ENCODE results near the gene GPR55. TPM values are rescaled to one million over a fixed set of nuclear protein-coding genes. Genes with fewer than 3 reads are reported as not detected.

GPR55 gene
- total and polyA plus RNA-seq, 8 donors = 0.13 to 0.37 (median 0.19) TPM; not detected in 5

GRCh38 chr2:230900336-230900995, 24.6 kb downstream of the GPR55 start:
- Histone ChIP-seq H3K4me1 (peaks cover 0 to 4% (median 0%) of the 10 kb centered on the region in 4 donors), H3K27me3 (peaks cover 0 to 20% (median 0%) of the 10 kb centered on the region in 3 donors), H3K27ac (no peak overlapping the region), H3K36me3 (no peaks in the 10 kb centered on the region), H3K9me3 (no peaks in the 10 kb centered on the region), H3K4me3 (no peak overlapping the region)
- intact Hi-C loops (cut with DNase I; ENCODE audit: low total_unique reads) = no loop called here
- WGBS, 5 donors = 55 to 70% (median 60%) methylated on average over 7 to 10 of the region's 10 CpGs
- peak in 1 of 2 donors; percentile 34 for DNase-seq
- TF ChIP-seq POLR2A (IDR thresholded peaks at IDR 0.05) (no peak), CTCF (IDR thresholded peaks at IDR 0.05) (no peak), POLR2AphosphoS5 (IDR thresholded peaks at IDR 0.05) (no peak), EP300 (IDR thresholded peaks at IDR 0.05) (no peak)

- no peak for DNase-seq
- intact Hi-C loops (cut with DNase I; ENCODE audit: low total_unique reads) = no loop called here
- WGBS, 5 donors = 84 to 94% (median 88%) methylated on average over 4 of the region's 4 CpGs
- TF ChIP-seq POLR2AphosphoS5 (IDR thresholded peaks at IDR 0.05) (no peak), CTCF (IDR thresholded peaks at IDR 0.05) (no peak), EP300 (IDR thresholded peaks at IDR 0.05) (no peak), POLR2A (IDR thresholded peaks at IDR 0.05) (no peak)
- no peak overlapping the region for H3K4me3 ChIP-seq
- no peaks in the 10 kb centered on the region for H3K9me3 ChIP-seq
- H3K4me1 ChIP-seq = peaks cover 0 to 9% (median 0%) of the 10 kb centered on the region in 4 donors
- H3K36me3 ChIP-seq = no peaks in the 10 kb centered on the region
- H3K27ac ChIP-seq = no peak overlapping the region
- H3K27me3 ChIP-seq = peaks cover 0 to 20% (median 0%) of the 10 kb centered on the region in 3 donors
These were observed 25.3 kb downstream of the GPR55 start for GRCh38 chr2:230899786-230900185.

GRCh38 chr2:230899287-230899686, 25.8 kb downstream of the GPR55 start:
- no peak for TF ChIP-seq POLR2AphosphoS5 (IDR thresholded peaks at IDR 0.05)
- TF ChIP-seq CTCF (IDR thresholded peaks at IDR 0.05) = no peak
- TF ChIP-seq POLR2A (IDR thresholded peaks at IDR 0.05) = no peak
- TF ChIP-seq EP300 (IDR thresholded peaks at IDR 0.05) = no peak
- H3K27ac ChIP-seq = no peak overlapping the region
- H3K9me3 ChIP-seq = no peaks in the 10 kb centered on the region
- intact Hi-C loops (cut with DNase I; ENCODE audit: low total_unique reads) = no loop called here
- 49 to 63% (median 56%) methylated on average over 5 of the region's 5 CpGs for WGBS, 5 donors
- H3K4me1 ChIP-seq = peaks cover 0 to 12% (median 0%) of the 10 kb centered on the region in 4 donors
- no peaks in the 10 kb centered on the region for H3K36me3 ChIP-seq
- peaks cover 0 to 20% (median 0%) of the 10 kb centered on the region in 3 donors for H3K27me3 ChIP-seq
- H3K4me3 ChIP-seq = no peak overlapping the region
- DNase-seq = peak; percentile 19 to 35

GRCh38 chr2:230898713-230899091, 26.3 kb downstream of the GPR55 start:
- no peak overlapping the region for H3K27ac ChIP-seq
- peaks cover 0 to 12% (median under 1%) of the 10 kb centered on the region in 4 donors for H3K4me1 ChIP-seq
- intact Hi-C loops (cut with DNase I; ENCODE audit: low total_unique reads) = no loop called here
- DNase-seq = no peak
- H3K36me3 ChIP-seq = no peaks in the 10 kb centered on the region
- no peak overlapping the region for H3K4me3 ChIP-seq
- H3K9me3 ChIP-seq = no peaks in the 10 kb centered on the region
- 62 to 82% (median 79%) methylated on average over 8 of the region's 8 CpGs for WGBS, 5 donors
- H3K27me3 ChIP-seq = peaks cover 0 to 21% (median 0%) of the 10 kb centered on the region in 3 donors
- no peak for TF ChIP-seq CTCF (IDR thresholded peaks at IDR 0.05)

All from stomach (tissue), 9 donors.